ENCODE data around the gene ASAH2B. TPM values are rescaled to one million over a fixed set of nuclear protein-coding genes. Genes with fewer than 3 reads are reported as not detected.

ASAH2B gene
- total and polyA plus RNA-seq, 2 of the 13 experiments (the other 11 are each of a cell fraction or from before 2014, with no cell fraction given), result 4.2 to 4.6 TPM

DNA sequence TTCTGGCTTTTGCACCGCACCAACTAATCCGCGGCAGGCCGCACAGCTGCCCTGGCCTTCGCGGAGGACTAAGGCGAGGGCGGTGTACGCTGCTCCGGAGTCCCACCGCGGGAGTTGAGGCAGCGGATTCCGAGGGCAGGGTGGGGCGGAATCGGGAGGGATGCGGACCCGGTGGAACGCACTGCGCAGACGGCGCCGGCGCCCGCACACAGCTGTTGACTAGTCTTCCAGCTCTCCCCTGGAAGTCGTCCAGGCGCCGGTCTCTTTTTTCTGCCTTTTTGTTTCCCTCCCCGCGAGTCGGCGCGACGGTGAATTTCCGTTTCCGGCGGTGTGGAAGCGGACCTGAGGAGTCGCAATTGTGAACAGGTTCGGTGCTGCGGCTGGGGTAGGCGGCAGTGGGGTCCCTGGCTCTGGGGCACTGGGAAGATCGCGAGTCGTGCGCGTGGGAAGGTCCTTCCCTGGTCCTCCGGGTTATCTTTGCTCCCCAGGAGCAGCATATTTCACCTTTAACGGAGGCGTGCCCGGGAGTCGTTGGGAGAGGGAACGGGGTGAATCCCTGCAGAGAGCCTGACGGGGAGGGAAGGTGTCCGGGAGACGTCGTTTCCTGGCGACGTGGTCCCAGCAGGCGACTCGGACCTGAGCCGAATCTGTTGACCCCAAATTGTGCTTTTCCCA lies at the start of gene ASAH2B (continued):
- TF ChIP-seq, protein P1, sequence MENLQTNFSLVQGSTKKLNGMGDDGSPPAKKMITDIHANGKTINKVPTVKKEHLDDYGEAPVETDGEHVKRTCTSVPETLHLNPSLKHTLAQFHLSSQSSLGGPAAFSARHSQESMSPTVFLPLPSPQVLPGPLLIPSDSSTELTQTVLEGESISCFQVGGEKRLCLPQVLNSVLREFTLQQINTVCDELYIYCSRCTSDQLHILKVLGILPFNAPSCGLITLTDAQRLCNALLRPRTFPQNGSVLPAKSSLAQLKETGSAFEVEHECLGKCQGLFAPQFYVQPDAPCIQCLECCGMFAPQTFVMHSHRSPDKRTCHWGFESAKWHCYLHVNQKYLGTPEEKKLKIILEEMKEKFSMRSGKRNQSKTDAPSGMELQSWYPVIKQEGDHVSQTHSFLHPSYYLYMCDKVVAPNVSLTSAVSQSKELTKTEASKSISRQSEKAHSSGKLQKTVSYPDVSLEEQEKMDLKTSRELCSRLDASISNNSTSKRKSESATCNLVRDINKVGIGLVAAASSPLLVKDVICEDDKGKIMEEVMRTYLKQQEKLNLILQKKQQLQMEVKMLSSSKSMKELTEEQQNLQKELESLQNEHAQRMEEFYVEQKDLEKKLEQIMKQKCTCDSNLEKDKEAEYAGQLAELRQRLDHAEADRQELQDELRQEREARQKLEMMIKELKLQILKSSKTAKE (CRISPR knock-in tag; IDR thresholded peaks at IDR 0.05; ENCODE audit: borderline replicate concordance), result 0 out of 2 replicates have a peak, but pooled peaks have one; percentile 41
- TF ChIP-seq HNRNPL (IDR thresholded peaks at IDR 0.05; ENCODE audit: low read depth, low read length) (peak; percentile 66; the same call in 1 of the 2 replicates), ZNF121 (CRISPR knock-in tag; IDR thresholded peaks at IDR 0.05) (no peak), KMT2B (CRISPR knock-in tag; IDR thresholded peaks at IDR 0.05) (peak; percentile 92), PCBP2 (optimal IDR thresholded peaks at IDR 0.05; ENCODE audit: low read depth, low read length, poor library complexity, severe bottlenecking) (no peak), SRSF4 (IDR thresholded peaks at IDR 0.05; ENCODE audit: low read depth, low read length, poor library complexity, severe bottlenecking) (no peak), RORA (CRISPR knock-in tag; IDR thresholded peaks at IDR 0.05) (no peak), SRY (CRISPR knock-in tag; IDR thresholded peaks at IDR 0.05) (no peak; the same call in 1 of the 2 replicates), RFXAP (CRISPR knock-in tag; IDR thresholded peaks at IDR 0.05; ENCODE audit: borderline replicate concordance) (peak; percentile 30; the same call in 1 of the 2 replicates), KLF16 (CRISPR knock-in tag; IDR thresholded peaks at IDR 0.05) (peak in 1 of 2 experiments; percentile 62; a peak in 2 of 4 replicates), NR2C2 (CRISPR knock-in tag; IDR thresholded peaks at IDR 0.05; ENCODE audit: borderline replicate concordance) (no peak; the same call in 1 of the 2 replicates), ZNF614 (CRISPR knock-in tag; IDR thresholded peaks at IDR 0.05; ENCODE audit: borderline replicate concordance) (peak; percentile 37; the same call in 1 of the 2 replicates), ZNF562 (CRISPR knock-in tag; IDR thresholded peaks at IDR 0.05; ENCODE audit: borderline replicate concordance) (no peak), ZNF792 (CRISPR knock-in tag; IDR thresholded peaks at IDR 0.05) (peak; percentile 72), STAT5B (CRISPR knock-in tag; IDR thresholded peaks at IDR 0.05) (no peak), CC2D1A (CRISPR knock-in tag; IDR thresholded peaks at IDR 0.05) (no peak), KDM6A (CRISPR knock-in tag; IDR thresholded peaks at IDR 0.05; ENCODE audit: low read depth) (no peak), ZNF354B (CRISPR knock-in tag; IDR thresholded peaks at IDR 0.05) (no peak), ZNF724P (CRISPR knock-in tag; IDR thresholded peaks at IDR 0.05; ENCODE audit: borderline replicate concordance) (no peak)
- TF ChIP-seq, protein P2, sequence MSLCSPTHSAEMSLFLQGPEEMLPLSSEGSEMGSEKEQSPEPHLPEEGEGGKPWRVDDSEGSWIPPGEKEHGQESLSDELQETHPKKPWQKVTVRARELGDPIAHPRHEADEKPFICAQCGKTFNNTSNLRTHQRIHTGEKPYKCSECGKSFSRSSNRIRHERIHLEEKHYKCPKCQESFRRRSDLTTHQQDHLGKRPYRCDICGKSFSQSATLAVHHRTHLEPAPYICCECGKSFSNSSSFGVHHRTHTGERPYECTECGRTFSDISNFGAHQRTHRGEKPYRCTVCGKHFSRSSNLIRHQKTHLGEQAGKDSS (CRISPR knock-in tag; IDR thresholded peaks at IDR 0.05; ENCODE audit: borderline replicate concordance, low read depth), result no peak
- TF ChIP-seq, protein P3, sequence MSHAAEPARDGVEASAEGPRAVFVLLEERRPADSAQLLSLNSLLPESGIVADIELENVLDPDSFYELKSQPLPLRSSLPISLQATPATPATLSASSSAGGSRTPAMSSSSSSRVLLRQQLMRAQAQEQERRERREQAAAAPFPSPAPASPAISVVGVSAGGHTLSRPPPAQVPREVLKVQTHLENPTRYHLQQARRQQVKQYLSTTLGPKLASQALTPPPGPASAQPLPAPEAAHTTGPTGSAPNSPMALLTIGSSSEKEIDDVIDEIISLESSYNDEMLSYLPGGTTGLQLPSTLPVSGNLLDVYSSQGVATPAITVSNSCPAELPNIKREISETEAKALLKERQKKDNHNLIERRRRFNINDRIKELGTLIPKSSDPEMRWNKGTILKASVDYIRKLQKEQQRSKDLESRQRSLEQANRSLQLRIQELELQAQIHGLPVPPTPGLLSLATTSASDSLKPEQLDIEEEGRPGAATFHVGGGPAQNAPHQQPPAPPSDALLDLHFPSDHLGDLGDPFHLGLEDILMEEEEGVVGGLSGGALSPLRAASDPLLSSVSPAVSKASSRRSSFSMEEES (CRISPR knock-in tag; IDR thresholded peaks at IDR 0.05), result no peak

Measured in HepG2 (cell line).